ENCODE measurements around the gene OR10A7. TPM values are rescaled to one million over a fixed set of nuclear protein-coding genes. Genes with fewer than 3 reads are reported as not detected.

The OR10A7 gene
- total RNA-seq, 2 experiments from 2014 or later, result not detected

DNA sequence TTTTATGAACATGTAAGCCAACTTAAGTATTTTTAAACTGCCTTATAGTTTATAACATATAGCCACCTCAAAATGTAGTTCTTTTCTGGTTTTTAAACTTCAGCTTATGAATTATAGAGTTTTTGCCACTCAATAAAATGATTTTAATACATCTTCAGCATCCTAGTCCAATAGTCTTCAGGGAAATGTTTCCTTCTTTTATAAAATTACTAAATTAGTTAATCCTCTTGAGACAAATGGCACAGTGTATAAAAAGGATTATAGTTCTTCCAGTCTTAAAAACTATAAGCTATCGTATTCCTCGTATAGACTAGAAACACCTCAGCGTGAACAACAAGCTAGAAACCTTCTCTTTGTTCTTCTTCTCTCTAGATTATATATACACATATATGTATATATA, 23.5 kb downstream of the OR10A7 start, which contains the start of gene OR6C74:
Gene OR6C74, plus strand, starts transcription at position 301 of the 400 bp plus-strand sequence. CDS start 2,679 bp downstream, outside the sequence.
- POLR2A ChIA-PET, result no interaction called here
- H3K4me1 Mint-ChIP-seq (ENCODE audit: low read depth), result no peaks in the 10 kb centered on the region
- no peak for ATAC-seq (ENCODE audit: poor library complexity)

DNA sequence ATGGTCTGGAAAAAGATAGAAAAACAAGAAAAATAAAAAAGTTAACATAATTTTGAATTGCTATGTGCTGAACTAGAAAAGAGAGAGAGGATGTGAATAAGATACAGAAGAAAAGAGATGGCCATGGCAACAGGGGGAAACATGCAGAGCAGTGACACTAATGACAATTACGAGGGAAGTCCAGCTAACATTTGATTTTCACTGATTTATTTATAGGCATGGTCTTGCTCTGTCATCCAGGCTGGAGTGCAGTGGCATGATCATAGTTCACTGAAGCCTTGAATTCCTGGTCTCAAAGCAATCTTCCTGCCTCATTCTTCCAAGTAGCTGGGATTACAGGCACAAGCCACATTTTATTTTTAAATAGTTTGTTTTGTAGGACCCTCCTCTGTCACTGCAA, 25.3 kb downstream of the OR10A7 start:
- H3K4me3 ChIP-seq (ENCODE audit: low read length), result no peak overlapping the region
- peaks cover 0 to 4% of the 10 kb centered on the region in 2 experiments for H3K9me3 ChIP-seq (ENCODE audit: control insufficient read depth in 1 of 2, insufficient read depth in 1 of 2, low read length in 2 of 2)
- no peak for DNase-seq
- no peaks in the 10 kb centered on the region for H3K36me3 ChIP-seq (ENCODE audit: insufficient read depth, low read length)
- peaks cover 4 to 10% of the 10 kb centered on the region in 2 experiments for H3K27me3 ChIP-seq (ENCODE audit: control insufficient read depth in 1 of 2, insufficient read depth in 2 of 2, low read length in 2 of 2)
- no peaks in the 10 kb centered on the region for H3K9me3 Mint-ChIP-seq
- no peaks in the 10 kb centered on the region for H3K4me1 ChIP-seq (ENCODE audit: insufficient read depth, low read length)
- no peaks in the 10 kb centered on the region for H3K4me1 Mint-ChIP-seq (ENCODE audit: low read depth)
- H3K27ac Mint-ChIP-seq, result no peak overlapping the region
- POLR2A ChIA-PET, result no interaction called here
- H3K27ac ChIP-seq (ENCODE audit: low read depth in 1 of 2, low read length in 2 of 2), result no peak overlapping the region
- H3K36me3 Mint-ChIP-seq (ENCODE audit: low read depth), result no peaks in the 10 kb centered on the region
- peaks cover 37% of the 10 kb centered on the region for H3K27me3 Mint-ChIP-seq
- TF ChIP-seq, protein P1, sequence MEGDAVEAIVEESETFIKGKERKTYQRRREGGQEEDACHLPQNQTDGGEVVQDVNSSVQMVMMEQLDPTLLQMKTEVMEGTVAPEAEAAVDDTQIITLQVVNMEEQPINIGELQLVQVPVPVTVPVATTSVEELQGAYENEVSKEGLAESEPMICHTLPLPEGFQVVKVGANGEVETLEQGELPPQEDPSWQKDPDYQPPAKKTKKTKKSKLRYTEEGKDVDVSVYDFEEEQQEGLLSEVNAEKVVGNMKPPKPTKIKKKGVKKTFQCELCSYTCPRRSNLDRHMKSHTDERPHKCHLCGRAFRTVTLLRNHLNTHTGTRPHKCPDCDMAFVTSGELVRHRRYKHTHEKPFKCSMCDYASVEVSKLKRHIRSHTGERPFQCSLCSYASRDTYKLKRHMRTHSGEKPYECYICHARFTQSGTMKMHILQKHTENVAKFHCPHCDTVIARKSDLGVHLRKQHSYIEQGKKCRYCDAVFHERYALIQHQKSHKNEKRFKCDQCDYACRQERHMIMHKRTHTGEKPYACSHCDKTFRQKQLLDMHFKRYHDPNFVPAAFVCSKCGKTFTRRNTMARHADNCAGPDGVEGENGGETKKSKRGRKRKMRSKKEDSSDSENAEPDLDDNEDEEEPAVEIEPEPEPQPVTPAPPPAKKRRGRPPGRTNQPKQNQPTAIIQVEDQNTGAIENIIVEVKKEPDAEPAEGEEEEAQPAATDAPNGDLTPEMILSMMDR (IDR thresholded peaks at IDR 0.05), result no peak
- H3K4me3 Mint-ChIP-seq, result no peak overlapping the region
- no peak for ATAC-seq (ENCODE audit: poor library complexity)
- CTCF ChIA-PET, result no interaction called here
- intact Hi-C loops (cut with DNase I, micrococcal nuclease), result no loop called here

More for the DNA sequence above, 23.5 kb downstream of the OR10A7 start, which contains the start of gene OR6C74:
- peaks cover 0 to 4% of the 10 kb centered on the region in 2 experiments for H3K9me3 ChIP-seq (ENCODE audit: control insufficient read depth in 1 of 2, insufficient read depth in 1 of 2, low read length in 2 of 2)
- intact Hi-C loops (cut with DNase I, micrococcal nuclease), result no loop called here
- TF ChIP-seq, protein P1 (IDR thresholded peaks at IDR 0.05), result no peak
- peaks cover 38% of the 10 kb centered on the region for H3K27me3 Mint-ChIP-seq
- no peaks in the 10 kb centered on the region for H3K9me3 Mint-ChIP-seq
- H3K36me3 Mint-ChIP-seq (ENCODE audit: low read depth), result no peaks in the 10 kb centered on the region
- H3K27ac Mint-ChIP-seq, result no peak within 1 kb of the TSS
- H3K4me1 ChIP-seq (ENCODE audit: insufficient read depth, low read length), result no peaks in the 10 kb centered on the region
- no peaks in the 10 kb centered on the region for H3K36me3 ChIP-seq (ENCODE audit: insufficient read depth, low read length)
- H3K27ac ChIP-seq (ENCODE audit: low read depth in 1 of 2, low read length in 2 of 2), result no peak within 1 kb of the TSS
- DNase-seq, result no peak
- CTCF ChIA-PET, result interaction anchor here (1.0 kb wide), 1 partner anchor 10 kb away, joined by 4 read pairs; no protein-coding TSS in a partner anchor
- H3K27me3 ChIP-seq (ENCODE audit: control insufficient read depth in 1 of 2, insufficient read depth in 2 of 2, low read length in 2 of 2), result peaks cover 4 to 10% of the 10 kb centered on the region in 2 experiments
- no peak within 1 kb of the TSS for H3K4me3 Mint-ChIP-seq
- no peak within 1 kb of the TSS for H3K4me3 ChIP-seq (ENCODE audit: low read length)

GRCh38 chr12:55250944-55251343, 30.1 kb downstream of the OR10A7 start:
- H3K9me3 Mint-ChIP-seq, result no peaks in the 10 kb centered on the region
- ChIA-PET POLR2A (no interaction called here), CTCF (no interaction called here)
- TF ChIP-seq, protein P1 (IDR thresholded peaks at IDR 0.05), result no peak
- no peaks in the 10 kb centered on the region for H3K4me1 ChIP-seq (ENCODE audit: insufficient read depth, low read length)
- DNase-seq, result no peak
- no peak overlapping the region for H3K4me3 Mint-ChIP-seq
- no peak overlapping the region for H3K27ac Mint-ChIP-seq
- H3K4me3 ChIP-seq (ENCODE audit: low read length), result no peak overlapping the region
- no peaks in the 10 kb centered on the region for H3K9me3 ChIP-seq (ENCODE audit: control insufficient read depth in 1 of 2, insufficient read depth in 1 of 2, low read length in 2 of 2)
- peaks cover 4 to 17% of the 10 kb centered on the region in 2 experiments for H3K27me3 ChIP-seq (ENCODE audit: control insufficient read depth in 1 of 2, insufficient read depth in 2 of 2, low read length in 2 of 2)
- H3K27me3 Mint-ChIP-seq, result peaks cover 35% of the 10 kb centered on the region
- H3K36me3 ChIP-seq (ENCODE audit: insufficient read depth, low read length), result no peaks in the 10 kb centered on the region
- H3K36me3 Mint-ChIP-seq (ENCODE audit: low read depth), result no peaks in the 10 kb centered on the region
- no peak for ATAC-seq (ENCODE audit: poor library complexity)
- H3K4me1 Mint-ChIP-seq (ENCODE audit: low read depth), result no peaks in the 10 kb centered on the region
- H3K27ac ChIP-seq (ENCODE audit: low read depth in 1 of 2, low read length in 2 of 2), result no peak overlapping the region
- intact Hi-C loops (cut with DNase I, micrococcal nuclease), result no loop called here

All from CD4-positive, alpha-beta T cell (primary cell).